GM21526 (cell line): ENCODE results near the gene GPR137.

ENCODE experiments used
- ATAC-seq: cut with Tn5 transposase; IDR thresholded peaks from one replicate; pipeline ENCODE4 v1.9.1; 2021; ENCODE audit warnings: moderate library complexity; ENCODE audit not compliant: unreplicated experiment, low FRiP score

The GPR137 gene

GRCh38 chr11:64337538-64338249, 52.0 kb downstream of the GPR137 start:
- ATAC-seq = no peak

- no peak for ATAC-seq
These were observed 53.1 kb downstream of the GPR137 start for GRCh38 chr11:64338716-64339115.
